Fibroblast of the aortic adventitia (primary cell): ENCODE measurements around the gene NSUN2. TPM values are rescaled to one million over a fixed set of nuclear protein-coding genes. Genes with fewer than 3 reads are reported as not detected.

Source experiments
- DNase-seq: peaks from one replicate; pipeline ENCODE4 v3.0.0-alpha.2; 2010; ENCODE audit warnings: low read depth
- H3K4me3 ChIP-seq: 2 replicates; pipeline ENCODE4 v1.5.1; 2011; ENCODE audit warnings: low read depth, mild to moderate bottlenecking, control low read depth, low read length, moderate library complexity
- total RNA-seq: library from RNA; depleted of rRNA; stranded (reverse); fragments of >200 nt; gene quantifications from 2 replicates; pipeline ENCODE4 v1.2.3, GENCODE V29; 2012; ENCODE audit warnings: low replicate concordance
- TF ChIP-seq, protein P1 (sequence below): IDR thresholded peaks from 2 replicates; pipeline ENCODE4 v1.5.1; 2011; ENCODE audit warnings: mild to moderate bottlenecking, low read length, control low read depth, inconsistent platforms; ENCODE audit not compliant: insufficient read depth

The NSUN2 gene
- total RNA-seq, 1 donor: 29.0 TPM

DNA sequence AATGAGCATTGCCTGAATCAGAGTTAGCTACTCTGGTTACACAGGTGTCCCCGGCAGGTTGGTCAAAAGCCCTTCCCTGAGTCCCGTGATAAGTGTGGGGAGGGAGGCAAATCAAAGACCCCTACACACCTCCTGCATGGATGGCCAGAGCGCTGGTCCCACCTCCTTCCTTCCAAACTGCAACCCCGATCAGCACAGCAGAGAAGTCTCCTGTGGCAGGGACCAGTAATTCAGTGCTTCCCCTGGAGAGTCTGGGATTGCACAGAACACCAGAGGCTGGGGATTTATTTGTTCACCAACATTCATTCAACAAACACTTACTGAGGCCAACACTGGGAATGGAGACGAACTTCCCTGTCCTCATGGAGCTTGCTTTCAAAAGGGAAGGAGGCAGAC, 46.2 kb downstream of the NSUN2 start:
- no peak for DNase-seq
- TF ChIP-seq, protein P1, sequence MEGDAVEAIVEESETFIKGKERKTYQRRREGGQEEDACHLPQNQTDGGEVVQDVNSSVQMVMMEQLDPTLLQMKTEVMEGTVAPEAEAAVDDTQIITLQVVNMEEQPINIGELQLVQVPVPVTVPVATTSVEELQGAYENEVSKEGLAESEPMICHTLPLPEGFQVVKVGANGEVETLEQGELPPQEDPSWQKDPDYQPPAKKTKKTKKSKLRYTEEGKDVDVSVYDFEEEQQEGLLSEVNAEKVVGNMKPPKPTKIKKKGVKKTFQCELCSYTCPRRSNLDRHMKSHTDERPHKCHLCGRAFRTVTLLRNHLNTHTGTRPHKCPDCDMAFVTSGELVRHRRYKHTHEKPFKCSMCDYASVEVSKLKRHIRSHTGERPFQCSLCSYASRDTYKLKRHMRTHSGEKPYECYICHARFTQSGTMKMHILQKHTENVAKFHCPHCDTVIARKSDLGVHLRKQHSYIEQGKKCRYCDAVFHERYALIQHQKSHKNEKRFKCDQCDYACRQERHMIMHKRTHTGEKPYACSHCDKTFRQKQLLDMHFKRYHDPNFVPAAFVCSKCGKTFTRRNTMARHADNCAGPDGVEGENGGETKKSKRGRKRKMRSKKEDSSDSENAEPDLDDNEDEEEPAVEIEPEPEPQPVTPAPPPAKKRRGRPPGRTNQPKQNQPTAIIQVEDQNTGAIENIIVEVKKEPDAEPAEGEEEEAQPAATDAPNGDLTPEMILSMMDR: no peak
- no peak overlapping the region for H3K4me3 ChIP-seq

DNA sequence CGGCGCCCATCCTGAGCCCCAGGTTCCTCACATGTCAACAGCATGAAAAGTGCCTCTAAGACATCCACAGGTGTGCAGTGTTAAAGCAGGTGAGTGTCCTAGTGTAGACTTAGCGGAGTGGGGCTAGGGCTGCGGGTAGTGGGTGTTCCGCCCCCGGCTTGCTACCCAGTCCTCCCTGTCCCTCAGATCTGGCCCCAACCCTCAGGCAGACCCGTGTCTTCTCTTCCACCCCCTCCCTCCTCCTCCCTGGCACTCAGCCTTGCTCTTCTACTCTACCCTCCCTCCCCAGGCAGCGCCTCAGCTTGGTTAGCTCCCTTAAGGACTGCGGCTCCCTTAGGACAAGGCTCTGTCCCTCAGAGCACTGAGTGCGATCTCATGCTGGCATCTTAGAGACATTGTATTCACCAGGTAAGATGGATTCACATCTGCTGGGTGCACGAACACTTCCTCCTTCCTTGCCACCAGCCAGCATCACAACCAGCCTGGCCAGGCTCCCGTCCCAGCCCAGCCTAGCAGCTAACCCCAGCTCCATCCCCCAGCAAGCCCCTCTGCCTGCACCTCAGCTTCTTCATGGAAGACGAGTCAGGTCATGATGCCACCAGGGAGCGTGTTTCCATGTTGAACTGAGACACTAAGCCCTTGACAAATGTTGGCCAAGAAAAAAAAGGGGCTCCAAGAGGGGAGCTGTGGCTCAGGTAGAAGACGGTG, 46.8 kb downstream of the NSUN2 start:
- DNase-seq: no peak
- H3K4me3 ChIP-seq: no peak overlapping the region
- TF ChIP-seq, protein P1: no peak

DNA sequence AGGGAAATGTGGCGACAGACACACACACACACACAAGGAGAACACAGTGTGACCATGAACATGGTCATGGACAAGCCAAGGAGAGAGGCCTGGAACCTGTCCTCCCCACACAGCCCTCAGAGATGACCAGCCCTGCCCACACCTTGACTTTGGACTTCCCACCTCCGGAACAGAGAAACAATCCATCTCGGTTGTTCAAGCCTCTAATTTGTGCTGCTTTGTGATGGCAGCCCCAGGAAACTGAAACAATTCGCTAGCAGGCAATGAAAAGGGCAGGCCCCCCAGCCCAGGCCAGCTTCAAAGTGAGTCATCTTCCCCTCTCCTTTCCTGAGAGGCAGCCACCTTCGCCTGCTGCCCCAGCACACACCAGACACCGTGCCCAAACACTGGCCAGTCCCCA, 47.7 kb downstream of the NSUN2 start:
- TF ChIP-seq, protein P1: no peak
- no peak for DNase-seq
- H3K4me3 ChIP-seq: no peak overlapping the region

DNA sequence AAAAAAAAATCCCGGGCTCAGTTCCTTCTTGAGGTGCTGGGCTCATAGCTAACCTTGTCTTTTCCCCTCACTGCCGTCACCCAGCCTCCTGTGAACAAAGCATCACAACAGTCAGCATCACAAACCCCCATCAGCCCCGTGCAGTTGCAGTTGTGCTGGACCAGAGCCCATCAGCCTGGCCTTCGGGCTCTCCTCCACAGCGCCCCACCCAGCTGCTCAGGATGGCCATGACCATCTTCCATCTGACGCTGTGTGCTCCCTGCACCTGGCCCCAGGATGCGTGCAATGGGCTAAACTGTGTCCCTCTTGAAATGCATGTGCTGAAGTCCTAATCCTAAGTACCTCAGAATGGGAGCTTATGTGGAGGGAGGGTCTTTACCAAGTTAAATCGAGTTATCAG, 48.1 kb downstream of the NSUN2 start:
- TF ChIP-seq, protein P1: no peak
- no peak for DNase-seq
- no peak overlapping the region for H3K4me3 ChIP-seq

DNA sequence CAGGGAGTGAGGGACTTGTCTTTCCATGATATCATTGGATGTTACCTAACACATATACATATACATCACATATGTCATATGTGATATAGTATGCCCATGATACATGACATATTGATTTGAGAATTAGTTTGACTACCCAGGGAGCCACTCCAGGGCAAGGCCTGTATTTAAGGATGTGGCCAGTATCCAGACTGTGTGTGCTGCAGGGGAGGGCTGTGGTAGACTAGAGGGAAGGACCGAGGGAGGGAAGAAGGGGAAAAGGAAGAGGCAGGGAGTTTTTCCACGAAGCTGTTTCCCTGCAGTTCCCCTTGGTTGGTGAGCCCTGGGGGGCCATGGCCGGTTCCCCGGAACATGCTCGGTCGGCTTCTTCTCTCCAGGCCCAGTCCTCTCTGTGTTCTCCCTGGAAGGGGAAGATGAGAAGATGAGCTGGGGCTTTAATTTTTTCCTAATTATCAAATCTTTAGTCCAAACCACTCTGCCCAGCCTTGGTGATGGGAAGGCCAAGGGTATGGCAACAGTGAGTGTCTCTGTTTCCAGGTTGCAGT, 48.7 kb downstream of the NSUN2 start:
- H3K4me3 ChIP-seq: no peak overlapping the region
- TF ChIP-seq, protein P1: no peak
- no peak for DNase-seq

DNA sequence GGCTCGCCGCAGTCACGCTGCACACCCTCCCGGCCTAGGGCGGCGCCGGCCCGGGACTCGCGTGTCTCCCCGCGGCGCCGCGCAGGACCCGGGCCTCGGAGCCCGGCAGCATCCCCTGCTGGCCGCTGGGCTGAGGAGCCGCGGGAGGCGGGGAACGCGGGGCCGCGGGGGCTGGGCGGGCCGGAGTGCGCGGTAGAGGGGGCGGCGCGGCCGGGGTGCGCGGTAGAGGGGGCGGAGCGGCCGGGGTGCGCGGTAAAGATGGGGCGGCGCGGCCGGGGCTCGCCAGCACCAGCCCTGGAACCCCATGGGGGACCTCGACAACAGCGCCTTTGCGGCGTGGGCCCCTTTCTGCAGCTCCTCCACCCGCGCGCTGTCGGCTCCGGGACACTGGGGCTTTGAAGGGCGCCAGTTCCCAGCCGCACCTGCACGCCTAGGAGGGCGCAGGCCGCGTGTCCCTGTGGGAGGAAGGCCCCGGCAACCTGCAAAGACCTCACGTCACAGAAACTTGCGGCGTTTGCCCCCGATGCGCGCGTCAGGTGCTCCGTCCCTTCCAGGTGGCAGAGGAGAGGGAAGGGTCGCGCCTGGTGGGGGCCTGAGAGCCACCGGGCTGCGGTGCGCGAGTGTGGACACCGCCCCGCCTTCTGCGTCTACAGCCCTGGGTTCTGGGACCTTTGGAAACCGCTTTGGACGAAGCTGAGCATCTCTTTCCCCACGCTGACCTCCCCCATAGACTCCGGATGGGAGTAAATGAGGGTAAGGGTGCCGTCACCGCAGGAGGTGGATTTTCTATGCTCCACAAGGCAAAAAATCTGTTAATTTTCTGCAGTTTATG, 49.6 kb downstream of the NSUN2 start:
- DNase-seq: no peak
- H3K4me3 ChIP-seq: peak overlapping the region; percentile 49
- TF ChIP-seq, protein P1: peak; percentile 49
